ENCODE measurements around the gene CDK10.

The CDK10 gene

GRCh38 chr16:89736554-89736953, 50.1 kb downstream of the CDK10 start:
- no peak for DNase-seq (ENCODE audit: low spot score)

- DNase-seq (ENCODE audit: low spot score) = peak; percentile 58
Measured at GRCh38 chr16:89737341-89738071, 51.0 kb downstream of the CDK10 start.

GRCh38 chr16:89738072-89738377, 51.5 kb downstream of the CDK10 start:
- no peak for DNase-seq (ENCODE audit: low spot score)

- no peak for DNase-seq (ENCODE audit: low spot score)
Measured at GRCh38 chr16:89738538-89739317, 52.2 kb downstream of the CDK10 start.

- DNase-seq (ENCODE audit: low spot score) = no peak
Measured at GRCh38 chr16:89739383-89739782, 52.9 kb downstream of the CDK10 start.

GRCh38 chr16:89741342-89742014, 55.0 kb downstream of the CDK10 start:
- no peak for DNase-seq (ENCODE audit: low spot score)

GRCh38 chr16:89742948-89743347, 56.5 kb downstream of the CDK10 start:
- no peak for DNase-seq (ENCODE audit: low spot score)

- DNase-seq (ENCODE audit: low spot score) = no peak
Measured at GRCh38 chr16:89744813-89745212, 58.3 kb downstream of the CDK10 start.
